Stomach (tissue), 4 donors: ENCODE data around the gene DAG1.

Source experiments
- EP300 ChIP-seq: sonication (generic); formaldehyde crosslinking; IDR thresholded peaks from one replicate; pipeline ENCODE4 v1.6.1; 2017; ENCODE audit warnings: antibody characterized with exemption
- POLR2A ChIP-seq, 4 donors: fragments of 450-650 bp; IDR thresholded peaks; one replicate each; pipeline ENCODE4 v1.6.1; 2016; ENCODE audit warnings: antibody characterized with exemption in 4 of 4, control low read depth in 2 of 4, mild to moderate bottlenecking in 1 of 4, moderate library complexity in 1 of 4
- POLR2AphosphoS5 ChIP-seq, 3 donors: sonication (generic); formaldehyde crosslinking; IDR thresholded peaks; one replicate each; pipeline ENCODE4 v1.6.1; 2016; ENCODE audit warnings: antibody characterized with exemption in 3 of 3
- TF ChIP-seq, protein P1 (sequence below), 7 experiments: fragments of 450-650 bp in 4 of 7; fragments of 200-600 bp in 3 of 7; sonication (generic) in 3 of 7; IDR thresholded peaks; one replicate each; pipeline ENCODE4 v1.5.1; 2016 to 2019; ENCODE audit warnings: antibody characterized with exemption in 7 of 7, control low read depth in 2 of 7, mild to moderate bottlenecking in 1 of 7

DNA sequence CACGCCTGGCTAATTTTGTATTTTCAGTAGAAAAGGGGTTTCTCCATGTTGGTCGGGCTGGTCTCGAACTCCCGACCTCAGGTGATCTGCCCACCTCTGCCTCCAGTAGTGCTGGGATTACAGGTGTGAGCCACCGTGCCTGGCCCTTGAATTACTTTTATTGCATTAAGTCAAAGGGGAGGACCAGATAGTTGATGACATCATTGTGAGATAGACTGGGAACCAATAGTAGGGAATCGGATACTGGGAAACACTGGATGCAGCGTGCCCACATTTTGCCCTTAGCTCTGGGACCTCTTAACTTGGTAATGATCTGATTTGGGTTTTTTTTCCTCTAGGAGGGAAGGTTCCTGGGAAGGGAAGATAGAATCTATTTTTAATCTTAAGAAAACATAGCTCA lies 19.2 kb downstream of the DAG1 start:
- TF ChIP-seq POLR2A (IDR thresholded peaks at IDR 0.05) = no peak
- TF ChIP-seq, protein P1, sequence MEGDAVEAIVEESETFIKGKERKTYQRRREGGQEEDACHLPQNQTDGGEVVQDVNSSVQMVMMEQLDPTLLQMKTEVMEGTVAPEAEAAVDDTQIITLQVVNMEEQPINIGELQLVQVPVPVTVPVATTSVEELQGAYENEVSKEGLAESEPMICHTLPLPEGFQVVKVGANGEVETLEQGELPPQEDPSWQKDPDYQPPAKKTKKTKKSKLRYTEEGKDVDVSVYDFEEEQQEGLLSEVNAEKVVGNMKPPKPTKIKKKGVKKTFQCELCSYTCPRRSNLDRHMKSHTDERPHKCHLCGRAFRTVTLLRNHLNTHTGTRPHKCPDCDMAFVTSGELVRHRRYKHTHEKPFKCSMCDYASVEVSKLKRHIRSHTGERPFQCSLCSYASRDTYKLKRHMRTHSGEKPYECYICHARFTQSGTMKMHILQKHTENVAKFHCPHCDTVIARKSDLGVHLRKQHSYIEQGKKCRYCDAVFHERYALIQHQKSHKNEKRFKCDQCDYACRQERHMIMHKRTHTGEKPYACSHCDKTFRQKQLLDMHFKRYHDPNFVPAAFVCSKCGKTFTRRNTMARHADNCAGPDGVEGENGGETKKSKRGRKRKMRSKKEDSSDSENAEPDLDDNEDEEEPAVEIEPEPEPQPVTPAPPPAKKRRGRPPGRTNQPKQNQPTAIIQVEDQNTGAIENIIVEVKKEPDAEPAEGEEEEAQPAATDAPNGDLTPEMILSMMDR (IDR thresholded peaks at IDR 0.05) = no peak
- no peak for TF ChIP-seq POLR2AphosphoS5 (IDR thresholded peaks at IDR 0.05)
- no peak for TF ChIP-seq EP300
